GM12878 (cell line): ENCODE measurements around the gene NR1D2.

Experiments used
- CTCF ChIP-seq, 3 experiments: IDR thresholded peaks in 2 of 3; conservative IDR thresholded peaks in 1 of 3; 2 replicates each; pipeline ENCODE4 v1.5.1; 2011; ENCODE audit warnings: low read depth in 3 of 3, low read length in 3 of 3, mild to moderate bottlenecking in 3 of 3, control low read depth in 2 of 3, moderate library complexity in 2 of 3, inconsistent platforms in 1 of 3, mixed read lengths in 1 of 3; ENCODE audit not compliant: control insufficient read depth in 2 of 3, insufficient read depth in 1 of 3; ENCODE audit errors: extremely low read depth in 1 of 3
- ELK1 ChIP-seq: IDR thresholded peaks from 2 replicates; pipeline ENCODE4 v1.6.1; 2012; ENCODE audit warnings: low read depth, low read length, improper control_type of control experiment
- ESRRA ChIP-seq: IDR thresholded peaks from 2 replicates; pipeline ENCODE4 v1.6.1; 2012; ENCODE audit warnings: mild to moderate bottlenecking, low read length, improper control_type of control experiment
- EZH2 ChIP-seq: IDR thresholded peaks from 2 replicates; pipeline ENCODE4 v1.6.1; 2012; ENCODE audit warnings: low read depth, mild to moderate bottlenecking, control low read depth, inconsistent platforms, low read length, borderline replicate concordance; ENCODE audit not compliant: control insufficient read depth
- FOXM1 ChIP-seq: IDR thresholded peaks from 2 replicates; pipeline ENCODE4 v1.6.1; 2012; ENCODE audit warnings: low read depth, mild to moderate bottlenecking, inconsistent platforms, low read length, moderate library complexity
- MXI1 ChIP-seq: fragments of 150-350 bp; IDR thresholded peaks from 2 replicates; pipeline ENCODE4 v1.6.1; 2011; ENCODE audit warnings: low read depth, mild to moderate bottlenecking, inconsistent platforms, low read length, improper control_type of control experiment
- NFIC ChIP-seq: IDR thresholded peaks from 2 replicates; pipeline ENCODE4 v1.6.1; 2012; ENCODE audit warnings: low read depth, mild to moderate bottlenecking, inconsistent platforms, low read length, moderate library complexity
- NR2C1 ChIP-seq: fragments of 450-650 bp; IDR thresholded peaks from 2 replicates; pipeline ENCODE4 v1.6.1; 2017; ENCODE audit warnings: antibody characterized with exemption, mild to moderate bottlenecking, moderate library complexity
- NR2F1 ChIP-seq: fragments of 450-650 bp; conservative IDR thresholded peaks from 2 replicates; pipeline ENCODE4 v1.6.1; 2017; ENCODE audit warnings: mild to moderate bottlenecking
- POLR2A ChIP-seq: IDR thresholded peaks from 2 replicates; pipeline ENCODE4 v1.6.1; 2011; ENCODE audit warnings: low read depth, mild to moderate bottlenecking, low read length
- POLR2AphosphoS5 ChIP-seq: IDR thresholded peaks from 2 replicates; pipeline ENCODE4 v1.6.1; 2011; ENCODE audit warnings: mild to moderate bottlenecking, low read length, inconsistent platforms
- YBX1 ChIP-seq: fragments of 450-650 bp; IDR thresholded peaks from 2 replicates; pipeline ENCODE4 v1.6.1; 2016; ENCODE audit warnings: antibody characterized with exemption
- YY1 ChIP-seq: IDR thresholded peaks from 2 replicates; pipeline ENCODE4 v1.6.1; 2011; ENCODE audit warnings: low read depth, mild to moderate bottlenecking, low read length
- ZBED1 ChIP-seq: IDR thresholded peaks from 2 replicates; pipeline ENCODE4 v1.6.1; 2016; ENCODE audit warnings: borderline replicate concordance

DNA sequence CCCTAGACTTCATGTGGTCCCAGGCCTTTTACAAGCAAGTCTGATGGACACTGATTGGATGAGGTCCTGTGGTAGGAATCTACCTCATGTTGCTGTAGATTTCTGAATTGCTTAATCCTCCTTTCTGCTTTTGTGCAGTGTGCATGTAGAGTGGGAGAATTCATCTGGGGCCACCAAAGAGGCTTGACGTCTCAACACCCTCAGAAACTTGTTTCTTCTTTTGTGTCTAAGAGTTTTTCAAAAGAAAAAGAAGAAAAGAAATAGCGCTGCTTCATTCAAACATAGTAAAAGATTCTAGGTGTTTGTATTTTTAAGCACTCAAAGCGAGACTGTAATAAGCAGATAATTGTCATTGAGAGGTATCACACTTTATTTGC lies 46.2 kb downstream of the NR1D2 start:
- TF ChIP-seq NR2C1 (no peak), POLR2AphosphoS5 (no peak), YBX1 (no peak), CTCF (IDR thresholded peaks at IDR 0.05 in 2 of 3, conservative IDR thresholded peaks at IDR 0.05 in 1 of 3; ENCODE audit: control insufficient read depth in 2 of 3, extremely low read depth in 1 of 3, insufficient read depth in 1 of 3, low read depth in 3 of 3, low read length in 3 of 3) (no peak), POLR2A (no peak), ZBED1 (no peak), NFIC (no peak), NR2F1 (no peak), FOXM1 (no peak), YY1 (no peak), ELK1 (no peak), EZH2 (no peak), MXI1 (no peak), ESRRA (no peak)
